GM18951 (cell line): ENCODE results near the gene METTL26.
A peak's percentile ranks its signal among the peaks of the same experiment; 100 is the strongest.

Experiments used
- POLR2A ChIP-seq: IDR thresholded peaks from 4 replicates; pipeline ENCODE4 v1.6.1; 2011; ENCODE audit warnings: mild to moderate bottlenecking; ENCODE audit not compliant: insufficient read length, insufficient read depth; ENCODE audit errors: extremely low read depth
- in situ Hi-C: fragments of 300-500 bp; cut with MboI; formaldehyde crosslinking; loops from one replicate; pipeline ENCODE4 v1.12.0; 2022; ENCODE audit warnings: low sequenced_read_pairs, mixed read lengths, inconsistent platforms; ENCODE audit not compliant: unreplicated experiment

The METTL26 gene

GRCh38 chr16:660132-660458 lies 24.0 kb upstream of the METTL26 start:
- no peak for TF ChIP-seq POLR2A
- in situ Hi-C loops: no loop called here

- in situ Hi-C loops: no loop called here
- no peak for TF ChIP-seq POLR2A
Measured at GRCh38 chr16:659618-660017, 23.5 kb upstream of the METTL26 start.

GRCh38 chr16:658679-659571 lies 22.8 kb upstream of the METTL26 start:
- in situ Hi-C loops: no loop called here
- no peak for TF ChIP-seq POLR2A

GRCh38 chr16:657487-657886 lies 21.4 kb upstream of the METTL26 start:
- no peak for TF ChIP-seq POLR2A
- in situ Hi-C loops: no loop called here

- no peak for TF ChIP-seq POLR2A
- in situ Hi-C loops: no loop called here
Measured at GRCh38 chr16:654034-654433, 17.9 kb upstream of the METTL26 start.

DNA sequence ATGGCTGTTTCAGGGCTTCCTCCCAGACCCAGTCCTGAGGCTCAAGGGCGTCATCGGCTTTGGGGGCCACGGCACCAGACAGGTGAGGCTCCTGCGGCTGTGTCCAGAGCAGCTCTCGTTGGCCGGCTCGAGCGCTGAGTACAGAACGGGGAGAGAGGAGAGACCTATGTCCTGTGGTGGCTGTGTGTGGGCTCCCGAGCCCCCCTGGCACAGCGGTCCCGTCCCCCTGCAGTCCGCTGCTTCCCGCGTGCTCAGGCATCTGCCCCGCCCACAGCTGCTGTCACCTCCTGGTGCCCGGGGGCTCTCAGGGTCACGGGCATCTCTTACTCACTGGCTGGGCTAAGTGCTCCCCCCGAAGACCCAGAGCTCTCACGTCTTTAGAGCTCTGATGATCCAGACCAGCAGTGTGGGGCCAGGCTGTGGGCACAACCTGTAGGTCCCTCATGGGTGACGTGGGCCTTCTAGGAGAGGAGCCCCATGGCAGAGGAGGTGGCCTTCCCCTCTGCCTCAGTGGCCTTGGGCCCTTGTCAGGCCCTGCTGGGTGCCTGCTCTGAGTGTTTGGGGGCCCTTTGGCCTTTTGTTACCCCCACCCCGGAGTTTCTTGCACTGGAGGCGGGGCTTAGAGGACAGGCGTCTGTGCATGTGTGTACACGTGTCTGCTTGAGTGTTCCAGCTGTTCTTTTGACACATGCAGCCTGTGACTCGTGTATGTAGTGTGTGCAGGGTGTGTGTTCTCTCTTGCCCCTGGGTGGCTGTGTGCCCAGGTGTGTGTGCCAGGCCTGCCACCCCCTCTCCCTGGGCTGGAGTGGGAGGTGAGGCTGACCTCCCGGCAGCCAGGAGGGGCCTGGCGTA lies 16.6 kb upstream of the METTL26 start:
- TF ChIP-seq POLR2A: no peak
- in situ Hi-C loops: no loop called here

DNA sequence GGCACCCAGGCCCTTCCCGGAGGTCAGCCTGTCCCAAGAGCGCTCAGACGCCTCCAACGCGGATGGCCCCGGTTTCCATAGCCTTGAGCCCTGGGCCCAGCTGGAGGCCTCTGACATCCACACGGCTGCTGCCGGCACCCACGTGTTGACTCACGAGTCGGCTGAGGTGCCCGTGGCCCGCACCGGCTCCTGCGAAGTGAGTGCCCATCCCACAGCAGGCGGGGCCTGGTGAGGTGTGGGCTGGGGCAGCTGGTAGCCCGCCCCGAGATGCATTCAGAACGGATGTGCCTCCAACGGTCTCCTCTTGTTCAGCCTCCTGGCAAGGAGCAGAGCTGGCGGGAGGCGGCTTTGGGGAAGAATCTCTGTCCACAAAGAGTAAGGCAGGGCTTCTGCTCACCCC lies 15.7 kb upstream of the METTL26 start:
- in situ Hi-C loops: no loop called here
- no peak for TF ChIP-seq POLR2A

DNA sequence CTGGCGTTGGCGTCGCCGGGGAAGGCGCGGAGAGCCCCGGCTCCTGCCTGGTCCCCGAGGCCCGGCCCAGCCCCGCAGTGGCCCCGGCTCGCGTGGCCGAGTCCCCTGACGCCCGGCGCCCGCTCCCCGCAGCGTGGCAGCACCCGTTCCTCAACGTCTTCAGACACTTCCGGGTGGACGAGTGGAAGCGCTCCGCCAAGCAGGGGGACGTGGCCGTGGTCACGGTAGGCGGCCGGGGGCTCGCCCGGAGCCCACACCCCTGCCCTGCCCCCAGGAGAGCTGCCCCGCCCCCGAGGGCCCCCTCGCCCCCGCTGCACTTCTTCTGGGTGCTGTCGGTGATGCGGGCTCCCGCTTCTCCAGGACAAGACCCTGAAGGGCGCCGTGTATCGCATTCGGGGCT lies 13.5 kb upstream of the METTL26 start:
- in situ Hi-C loops: no loop called here
- no peak for TF ChIP-seq POLR2A

DNA sequence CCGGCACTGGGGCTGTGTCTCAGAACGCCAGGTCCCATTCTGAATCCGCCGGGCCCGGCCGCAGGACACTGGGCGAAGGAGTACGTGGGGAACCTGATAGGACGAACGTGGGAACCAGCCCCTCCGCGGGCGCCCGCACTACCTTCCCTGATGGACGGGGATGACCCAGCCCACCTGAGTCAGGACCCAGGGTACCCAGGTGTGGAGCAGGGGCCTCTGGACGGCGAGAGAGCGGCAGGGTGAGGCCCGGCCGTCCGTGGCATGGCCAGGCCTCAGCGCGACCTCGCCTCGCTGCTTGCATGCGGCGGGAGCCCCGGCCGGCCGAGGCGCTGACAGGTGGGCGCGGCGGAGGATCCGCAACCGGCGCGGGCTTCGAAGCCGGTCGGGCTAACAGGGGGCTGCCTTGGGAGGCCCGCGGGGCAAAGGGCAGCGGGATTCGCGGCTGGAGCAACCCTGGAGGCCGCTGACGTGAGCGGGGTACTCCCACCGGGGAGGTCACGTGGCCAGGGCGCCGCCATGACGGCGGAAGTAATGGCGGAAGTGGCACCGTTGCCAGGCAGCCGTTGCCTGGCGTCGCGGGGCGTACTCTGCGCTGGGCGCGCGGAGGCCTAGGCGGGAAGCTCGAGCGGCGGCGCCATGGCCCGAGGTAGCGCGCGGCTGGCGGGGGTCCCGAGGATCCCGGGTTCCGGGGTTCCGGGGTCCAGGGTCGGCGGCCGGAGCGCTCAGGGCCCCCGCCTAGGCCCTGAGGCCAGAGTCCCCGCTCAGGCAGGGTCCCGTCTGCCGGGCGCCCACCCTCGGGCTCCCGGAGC lies 12.9 kb upstream of the METTL26 start, which contains the start of gene WDR90:
TSS of gene WDR90 (plus strand) at position 585 of the 809 bp plus-strand sequence. CDS start at position 637, 52 bp downstream.
- in situ Hi-C loops: no loop called here
- TF ChIP-seq POLR2A: peak; percentile 49

GRCh38 chr16:648071-648780 lies 12.1 kb upstream of the METTL26 start:
- TF ChIP-seq POLR2A: no peak
- in situ Hi-C loops: no loop called here

- in situ Hi-C loops: no loop called here
- no peak for TF ChIP-seq POLR2A
Measured at GRCh38 chr16:647173-647902, 11.2 kb upstream of the METTL26 start.

DNA sequence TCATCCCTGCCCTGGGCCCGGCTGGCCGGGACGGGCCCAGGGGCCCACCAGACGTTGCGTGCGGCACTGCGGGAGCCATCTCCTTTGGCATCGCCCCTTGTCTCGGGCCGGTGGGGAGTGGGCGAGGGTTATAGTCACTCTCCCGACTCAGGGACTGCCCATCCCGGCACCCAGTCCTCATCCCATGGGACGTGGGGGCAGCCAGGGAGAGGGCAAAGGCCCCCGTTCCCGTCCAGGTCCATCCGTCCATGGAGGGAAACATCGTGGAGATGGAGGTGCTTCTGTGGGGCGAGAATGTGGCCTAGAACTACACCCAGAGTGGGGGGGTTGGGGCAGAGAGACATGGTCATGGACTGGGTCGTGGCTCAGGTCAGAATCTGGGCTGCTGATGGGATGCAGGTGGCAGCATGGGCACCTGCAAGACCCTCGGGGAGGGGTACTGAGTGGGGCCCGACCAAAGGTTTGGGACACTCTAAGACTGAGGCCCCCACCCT lies 10.6 kb upstream of the METTL26 start:
- TF ChIP-seq POLR2A: no peak
- in situ Hi-C loops: no loop called here
